ENCODE data around the gene S100A3. TPM values are rescaled to one million over a fixed set of nuclear protein-coding genes. Genes with fewer than 3 reads are reported as not detected.

The S100A3 gene
- total and polyA plus RNA-seq, 2 of the 8 experiments (the other 6 are each of a cell fraction or from before 2014, with no cell fraction given), result 0.26 to 0.47 TPM

DNA sequence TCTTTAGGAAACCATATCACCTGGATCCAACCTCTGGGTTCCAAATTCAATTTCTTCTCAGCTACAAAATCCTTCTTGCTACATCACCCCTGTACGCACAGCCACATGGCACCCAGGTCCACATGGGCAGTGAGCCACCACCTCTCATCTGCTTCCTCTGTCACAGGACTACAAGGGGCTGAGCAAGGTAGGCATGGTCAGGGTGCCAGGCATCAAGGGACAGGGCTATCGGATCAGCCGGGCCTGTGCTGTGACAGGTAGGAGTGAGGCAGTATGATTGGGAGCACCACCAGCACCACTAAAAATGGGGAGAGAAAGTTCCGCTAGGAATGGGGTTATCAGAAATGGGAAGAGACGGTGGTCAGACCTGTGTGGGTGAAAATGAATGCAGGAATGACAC lies 42.7 kb downstream of the S100A3 start:
- POLR2A ChIA-PET (ENCODE audit: partially characterized antibody), result no interaction called here
- no peaks in the 10 kb centered on the region for H3K79me1 ChIP-seq (ENCODE audit: low read depth, low read length)
- no peak overlapping the region for H2BK120ac ChIP-seq (replicated peaks; ENCODE audit: low read depth, low read length)

More for the DNA sequence above, 42.7 kb downstream of the S100A3 start:
- H3K36me3 ChIP-seq (ENCODE audit: control insufficient read depth in 2 of 4, insufficient read depth in 4 of 4, low read length in 3 of 4), result no peaks in the 10 kb centered on the region
- no peaks in the 10 kb centered on the region for H4K20me1 ChIP-seq (replicated peaks in 1 of 2; ENCODE audit: control insufficient read depth in 1 of 2, insufficient read depth in 2 of 2, low read length in 2 of 2)
- H2BK15ac ChIP-seq (ENCODE audit: low read length), result no peak overlapping the region
- no peak overlapping the region for H2AK5ac ChIP-seq (ENCODE audit: low read depth, low read length)
- FAIRE-seq (no peak), DNase-seq (ENCODE audit: low read depth in 1 of 2, low spot score in 2 of 2) (no peak)
- H3K4me2 ChIP-seq (ENCODE audit: insufficient read depth in 1 of 2, low read depth in 2 of 2, low read length in 2 of 2), result no peak overlapping the region
- no peak overlapping the region for H2BK5ac ChIP-seq (ENCODE audit: low read depth, low read length)
- H3K56ac ChIP-seq (replicated peaks; ENCODE audit: insufficient read length, low read depth, low read length), result no peak overlapping the region
- H3K23me2 ChIP-seq (ENCODE audit: low read depth, low read length), result no peaks in the 10 kb centered on the region
- no peak overlapping the region for H3K23ac ChIP-seq (ENCODE audit: insufficient read length)
- no peaks in the 10 kb centered on the region for H3K79me2 ChIP-seq (ENCODE audit: control insufficient read depth in 1 of 2, insufficient read depth in 2 of 2, low read length in 2 of 2)
- no peak overlapping the region for H4K91ac ChIP-seq (replicated peaks; ENCODE audit: insufficient read length, low read length)
- TF ChIP-seq, protein P1, sequence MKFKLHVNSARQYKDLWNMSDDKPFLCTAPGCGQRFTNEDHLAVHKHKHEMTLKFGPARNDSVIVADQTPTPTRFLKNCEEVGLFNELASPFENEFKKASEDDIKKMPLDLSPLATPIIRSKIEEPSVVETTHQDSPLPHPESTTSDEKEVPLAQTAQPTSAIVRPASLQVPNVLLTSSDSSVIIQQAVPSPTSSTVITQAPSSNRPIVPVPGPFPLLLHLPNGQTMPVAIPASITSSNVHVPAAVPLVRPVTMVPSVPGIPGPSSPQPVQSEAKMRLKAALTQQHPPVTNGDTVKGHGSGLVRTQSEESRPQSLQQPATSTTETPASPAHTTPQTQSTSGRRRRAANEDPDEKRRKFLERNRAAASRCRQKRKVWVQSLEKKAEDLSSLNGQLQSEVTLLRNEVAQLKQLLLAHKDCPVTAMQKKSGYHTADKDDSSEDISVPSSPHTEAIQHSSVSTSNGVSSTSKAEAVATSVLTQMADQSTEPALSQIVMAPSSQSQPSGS (IDR thresholded peaks at IDR 0.05; ENCODE audit: low read length), result no peak
- TF ChIP-seq SRF (IDR thresholded peaks at IDR 0.05; ENCODE audit: low read depth, low read length) (no peak), CREB1 (IDR thresholded peaks at IDR 0.05) (no peak), ZNF274 (IDR thresholded peaks at IDR 0.05; ENCODE audit: borderline replicate concordance, extremely low read depth, low read length) (no peak), SIN3A (conservative IDR thresholded peaks at IDR 0.05 in 1 of 2, IDR thresholded peaks at IDR 0.05 in 1 of 2; ENCODE audit: low read depth in 1 of 2, low read length in 2 of 2) (no peak), SIX5 (IDR thresholded peaks at IDR 0.05; ENCODE audit: low read depth, low read length) (no peak)
- CTCF ChIA-PET (ENCODE audit: partially characterized antibody), result interaction anchor here (0.8 to 4.0 kb wide), 7 partner anchors 10 to 153 kb away, joined by 3 to 28 read pairs (median 4); no protein-coding TSS in a partner anchor
- no peaks in the 10 kb centered on the region for H3K9me3 ChIP-seq (ENCODE audit: insufficient read depth in 2 of 2, low read depth in 1 of 2, low read length in 1 of 2)
- no peak overlapping the region for H3K9ac ChIP-seq (replicated peaks in 1 of 4; ENCODE audit: extremely low read depth in 1 of 4, low read depth in 3 of 4, low read length in 3 of 4)
- no peak overlapping the region for H4K8ac ChIP-seq (ENCODE audit: extremely low read depth, insufficient read depth, low read length)
- H4K5ac ChIP-seq (ENCODE audit: insufficient read length, low read depth, low read length), result no peak overlapping the region
- no peak overlapping the region for H2BK12ac ChIP-seq (ENCODE audit: low read depth, low read length)
- WGBS, 2 experiments (ENCODE audit: extremely low coverage in 1 of 2, insufficient coverage in 1 of 2, insufficient read length in 1 of 2, insufficient replicate concordance in 2 of 2, low coverage in 1 of 2, low lambda C conversion rate in 2 of 2, missing lambda C conversion rate in 1 of 2), result 88% methylated on average over 5 of the region's 5 CpGs; no CpG with 5 or more reads in 1 of the 2 experiments
- no peak overlapping the region for H3K27ac ChIP-seq (ENCODE audit: low read depth, low read length)
- no peak overlapping the region for H2BK20ac ChIP-seq (ENCODE audit: low read length)
- no peak overlapping the region for H3K14ac ChIP-seq (ENCODE audit: insufficient read length)
- peaks cover 0 to 2% (median 0%) of the 10 kb centered on the region in 4 experiments; a peak in 3 of 7 replicates for H3K4me1 ChIP-seq (replicated peaks in 1 of 4; ENCODE audit: control insufficient read depth in 3 of 4, insufficient read depth in 4 of 4, low read length in 3 of 4)
- H3K4me3 ChIP-seq (ENCODE audit: extremely low read depth in 1 of 4, insufficient read depth in 2 of 4, low read depth in 3 of 4, low read length in 4 of 4), result no peak overlapping the region
- no peak overlapping the region for H3K18ac ChIP-seq (ENCODE audit: extremely low read depth, low read length)
- H3K4ac ChIP-seq (replicated peaks; ENCODE audit: insufficient read length, low read depth, low read length), result no peak overlapping the region
- no peak overlapping the region for H2AFZ ChIP-seq (ENCODE audit: low read length)
- H3K27me3 ChIP-seq (replicated peaks in 1 of 4; ENCODE audit: control insufficient read depth in 3 of 4, extremely low read depth in 1 of 4, insufficient read depth in 3 of 4, low read length in 3 of 4), result no peaks in the 10 kb centered on the region; a peak in 2 of 7 replicates

Data from H1 (cell line).